Neutrophil (primary cell): Measurements from ENCODE around the gene TAF1B.
A peak's percentile ranks its signal among the peaks of the same experiment; 100 is the strongest.

Source experiments
- H3K27ac ChIP-seq: fragments of 200-600 bp; sonication (generic); 2 replicates; pipeline ENCODE4 v1.5.1; 2016; ENCODE audit warnings: mild to moderate bottlenecking, moderate library complexity
- H3K27me3 ChIP-seq: fragments of 200-600 bp; sonication (generic); 2 replicates; pipeline ENCODE4 v1.6.0; 2016; ENCODE audit warnings: mild to moderate bottlenecking
- H3K36me3 ChIP-seq: fragments of 200-600 bp; sonication (generic); 2 replicates; pipeline ENCODE4 v1.5.1; 2017
- H3K4me1 ChIP-seq, 2 experiments: fragments of 200-600 bp in 1 of 2; sonication (generic) in 1 of 2; 1 replicate in 1 of 2; 2 replicates in 1 of 2; pipeline versions ENCODE4 v1.5.1 to v1.6.1; 2013 to 2016; ENCODE audit warnings: low read depth in 1 of 2, low read length in 1 of 2, mild to moderate bottlenecking in 1 of 2, moderate library complexity in 1 of 2; ENCODE audit not compliant: control insufficient read depth in 1 of 2, insufficient read depth in 1 of 2
- H3K4me3 ChIP-seq, 2 experiments: fragments of 200-600 bp in 1 of 2; sonication (generic) in 1 of 2; 1 replicate in 1 of 2; 2 replicates in 1 of 2; pipeline ENCODE4 v1.5.1; 2013 to 2016; ENCODE audit warnings: low read depth in 1 of 2, low read length in 1 of 2, mild to moderate bottlenecking in 1 of 2, moderate library complexity in 1 of 2
- H3K9me3 ChIP-seq: fragments of 200-600 bp; sonication (generic); 2 replicates; pipeline ENCODE4 v1.5.1; 2016
- TF ChIP-seq, protein P1 (sequence below): fragments of 200-600 bp; sonication (generic); IDR thresholded peaks from 2 replicates; pipeline ENCODE4 v1.5.1; 2016; ENCODE audit warnings: antibody characterized with exemption

TAF1B gene

GRCh38 chr2:9843229-9844035 lies at the start of gene TAF1B:
TSS of gene TAF1B (plus strand) at chr2:9843474. CDS start at chr2:9843542, 68 bp downstream.
- no peaks in the 10 kb centered on the region for H3K36me3 ChIP-seq
- H3K4me1 ChIP-seq = peaks cover 9 to 15% of the 10 kb centered on the region in 2 experiments
- TF ChIP-seq, protein P1, sequence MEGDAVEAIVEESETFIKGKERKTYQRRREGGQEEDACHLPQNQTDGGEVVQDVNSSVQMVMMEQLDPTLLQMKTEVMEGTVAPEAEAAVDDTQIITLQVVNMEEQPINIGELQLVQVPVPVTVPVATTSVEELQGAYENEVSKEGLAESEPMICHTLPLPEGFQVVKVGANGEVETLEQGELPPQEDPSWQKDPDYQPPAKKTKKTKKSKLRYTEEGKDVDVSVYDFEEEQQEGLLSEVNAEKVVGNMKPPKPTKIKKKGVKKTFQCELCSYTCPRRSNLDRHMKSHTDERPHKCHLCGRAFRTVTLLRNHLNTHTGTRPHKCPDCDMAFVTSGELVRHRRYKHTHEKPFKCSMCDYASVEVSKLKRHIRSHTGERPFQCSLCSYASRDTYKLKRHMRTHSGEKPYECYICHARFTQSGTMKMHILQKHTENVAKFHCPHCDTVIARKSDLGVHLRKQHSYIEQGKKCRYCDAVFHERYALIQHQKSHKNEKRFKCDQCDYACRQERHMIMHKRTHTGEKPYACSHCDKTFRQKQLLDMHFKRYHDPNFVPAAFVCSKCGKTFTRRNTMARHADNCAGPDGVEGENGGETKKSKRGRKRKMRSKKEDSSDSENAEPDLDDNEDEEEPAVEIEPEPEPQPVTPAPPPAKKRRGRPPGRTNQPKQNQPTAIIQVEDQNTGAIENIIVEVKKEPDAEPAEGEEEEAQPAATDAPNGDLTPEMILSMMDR = no peak
- peak within 1 kb of the TSS; percentile 77 to 94 for H3K4me3 ChIP-seq
- H3K27me3 ChIP-seq = no peaks in the 10 kb centered on the region
- no peaks in the 10 kb centered on the region for H3K9me3 ChIP-seq
- peak within 1 kb of the TSS; percentile 59 for H3K27ac ChIP-seq

- H3K27ac ChIP-seq = no peak overlapping the region
- no peak overlapping the region for H3K4me3 ChIP-seq
- H3K27me3 ChIP-seq = peaks cover 12% of the 10 kb centered on the region
- H3K36me3 ChIP-seq = no peaks in the 10 kb centered on the region
- TF ChIP-seq, protein P1 = no peak
- H3K4me1 ChIP-seq = peaks cover 3% of the 10 kb centered on the region in 2 experiments
- H3K9me3 ChIP-seq = no peaks in the 10 kb centered on the region
These were observed 49.2 kb upstream of the TAF1B start for GRCh38 chr2:9793918-9794717.

GRCh38 chr2:9795071-9795470 lies 48.2 kb upstream of the TAF1B start:
- Histone ChIP-seq H3K4me1 (peaks cover 9 to 13% of the 10 kb centered on the region in 2 experiments), H3K27ac (no peak overlapping the region), H3K9me3 (no peaks in the 10 kb centered on the region), H3K36me3 (no peaks in the 10 kb centered on the region), H3K27me3 (peaks cover 12% of the 10 kb centered on the region), H3K4me3 (no peak overlapping the region)
- TF ChIP-seq, protein P1 = no peak

DNA sequence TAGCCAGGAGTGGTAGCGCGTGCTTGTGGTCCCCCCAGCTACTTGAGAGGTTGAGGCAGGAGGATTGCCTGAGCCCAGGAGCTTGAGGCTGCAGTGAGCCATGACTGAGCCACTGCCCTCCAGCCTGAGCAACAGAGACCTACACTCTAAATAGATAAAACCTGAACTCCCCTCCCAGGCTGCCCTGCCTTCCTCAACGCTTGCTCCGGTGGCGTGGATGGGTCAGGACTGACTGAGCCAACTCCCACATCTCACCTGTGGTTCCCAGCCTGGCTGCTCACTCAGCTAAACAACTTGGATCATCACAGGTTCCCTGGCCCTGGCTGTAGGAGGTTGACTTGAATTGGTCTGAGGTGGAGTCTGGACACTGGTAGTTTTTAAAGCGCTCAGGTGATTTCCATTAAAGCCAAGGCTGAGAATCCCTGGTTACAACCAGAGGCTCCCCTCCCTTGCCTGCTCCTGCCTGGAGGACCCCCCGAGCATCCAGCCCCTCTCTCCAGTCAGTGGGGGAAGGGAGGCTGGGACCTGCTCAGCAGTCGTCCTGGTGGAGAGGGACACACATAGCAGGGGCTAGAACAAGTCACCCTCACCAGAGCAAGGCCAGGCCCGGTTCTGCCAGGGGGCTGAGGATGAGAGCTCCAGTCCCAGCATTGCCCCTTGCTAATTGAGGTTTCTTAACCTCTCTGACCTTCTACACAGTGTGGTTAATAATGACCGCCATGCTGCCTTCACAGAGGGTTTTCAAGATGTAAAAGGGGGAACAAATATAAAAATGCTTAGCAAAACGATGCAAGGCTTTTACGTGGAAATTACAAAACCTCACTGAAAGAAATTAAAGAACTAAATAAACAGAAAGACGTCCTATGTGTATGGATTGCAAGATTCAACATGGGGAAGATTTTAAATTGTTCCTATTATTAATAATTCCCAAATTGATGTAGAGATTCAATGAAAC lies 46.9 kb upstream of the TAF1B start:
- peaks cover 12% of the 10 kb centered on the region for H3K27me3 ChIP-seq
- no peaks in the 10 kb centered on the region for H3K9me3 ChIP-seq
- no peak overlapping the region for H3K27ac ChIP-seq

More for the DNA sequence above, 46.9 kb upstream of the TAF1B start:
- peaks cover 9 to 14% of the 10 kb centered on the region in 2 experiments for H3K4me1 ChIP-seq
- H3K36me3 ChIP-seq = no peaks in the 10 kb centered on the region
- TF ChIP-seq, protein P1 = no peak
- H3K4me3 ChIP-seq = no peak overlapping the region
